ENCODE measurements around the gene VAMP8.
"Not testable (repeated sequence)": the region's sequence is repeated elsewhere in the genome, so short reads cannot be mapped to it uniquely, and the experiment has no call there.

The VAMP8 gene

DNA sequence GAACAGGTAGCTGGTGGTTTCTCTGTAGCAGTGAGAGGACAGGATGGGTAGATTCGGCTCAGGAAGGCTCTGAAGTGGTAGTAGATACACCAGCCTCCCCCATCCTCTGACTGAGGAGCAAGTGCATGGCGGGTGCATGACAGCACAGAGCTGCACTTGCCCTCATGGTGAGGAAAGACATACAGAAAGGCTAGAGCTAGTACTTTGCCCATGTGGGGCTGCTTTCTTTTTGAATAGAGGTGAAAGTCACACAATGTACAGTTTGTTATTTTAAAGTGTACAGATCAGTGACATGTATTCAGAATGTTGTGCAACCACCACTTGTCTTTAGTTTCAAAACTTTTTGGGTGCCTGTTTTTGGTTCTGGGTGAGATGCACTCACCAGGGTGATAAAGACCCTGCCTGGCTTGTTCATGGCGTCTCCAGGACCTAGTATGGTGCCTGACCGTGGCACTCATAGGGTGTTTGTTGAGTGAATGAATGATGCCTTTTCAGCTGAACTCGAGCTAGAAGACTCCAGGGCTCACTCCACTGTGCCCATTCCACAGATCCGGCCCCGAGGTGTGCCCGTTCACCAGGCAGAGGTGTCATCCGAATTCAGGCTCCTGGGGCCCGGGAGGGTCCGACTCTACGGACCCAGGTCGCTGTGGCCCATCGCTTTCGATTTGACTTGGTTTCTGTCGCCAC lies 6.4 kb downstream of the VAMP8 start:
- DNase-seq: no peak

DNA sequence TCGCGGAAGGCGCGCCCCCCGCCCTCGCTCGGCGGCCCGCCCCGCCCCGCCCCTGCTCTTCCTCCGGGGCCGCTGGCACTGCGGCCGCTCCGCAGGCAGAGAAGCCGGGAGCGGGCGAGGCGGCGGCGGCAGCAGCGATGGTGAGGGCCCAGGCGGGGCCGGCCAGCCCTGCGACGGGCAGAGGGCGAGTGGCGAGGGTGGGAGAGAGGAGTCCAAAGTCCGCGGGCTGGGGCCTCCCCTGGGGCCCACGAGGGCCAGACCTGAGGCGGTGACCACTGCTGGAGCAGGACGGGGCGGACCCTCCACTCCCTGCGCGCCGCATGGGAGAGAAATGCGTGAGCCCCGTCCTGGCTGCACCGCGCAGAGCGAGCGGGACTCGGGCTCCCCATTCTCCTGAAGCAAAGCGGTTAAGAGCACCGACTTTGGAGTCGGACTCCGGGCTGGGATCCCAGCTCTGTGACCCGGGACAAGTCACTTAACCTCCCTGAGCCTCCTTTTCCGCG lies 7.0 kb downstream of the VAMP8 start, which contains the start of gene VAMP5:
Gene VAMP5, plus strand, starts transcription at position 78 of the 503 bp plus-strand sequence. Its CDS starts 60 bp downstream, at position 138.
- peak; percentile 44 for DNase-seq

DNA sequence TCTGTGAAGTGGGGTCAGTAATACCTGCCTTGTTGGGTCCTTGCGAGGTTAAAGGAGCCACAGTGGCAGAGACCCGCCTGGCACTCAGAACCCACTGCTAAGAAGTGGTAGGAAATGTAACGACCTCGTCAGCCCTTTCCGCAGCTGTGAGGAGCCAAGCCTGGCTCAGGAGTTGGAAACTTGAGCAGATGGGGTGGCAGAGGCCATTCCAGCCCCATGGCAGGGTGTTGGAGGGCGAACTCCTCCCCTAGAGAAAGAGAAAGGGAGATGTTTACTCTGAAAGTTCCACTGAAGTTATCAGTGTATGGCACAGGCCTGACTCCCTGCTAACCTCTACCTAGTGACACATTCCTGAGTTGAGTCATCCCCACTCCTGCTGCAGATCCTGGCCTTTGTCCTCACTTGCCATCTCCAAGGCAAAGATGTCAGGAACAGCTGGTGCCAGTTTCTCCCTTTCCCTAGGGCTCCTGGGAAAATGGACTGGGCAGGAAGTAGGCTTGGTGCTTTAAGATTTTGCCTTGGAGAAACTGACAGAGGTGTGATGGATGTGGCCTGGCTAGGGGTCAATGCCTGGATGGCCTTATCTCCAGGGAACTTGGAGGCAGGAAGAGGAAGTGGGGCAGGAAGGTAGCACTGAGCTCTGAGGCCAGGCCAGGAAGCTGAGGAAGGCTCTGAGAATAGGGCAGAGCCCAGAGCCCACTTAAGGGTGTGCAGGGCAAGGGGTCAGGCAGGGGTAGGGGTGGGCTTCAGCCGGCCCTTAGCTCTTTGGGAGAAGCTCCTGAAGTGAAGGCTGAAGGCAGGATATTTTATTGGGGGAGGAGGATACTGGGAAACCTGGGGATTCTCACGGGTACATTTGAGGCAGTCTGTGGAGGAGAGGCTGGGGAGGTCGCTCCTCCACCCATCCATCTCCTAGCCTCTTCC lies 7.7 kb downstream of the VAMP8 start:
- DNase-seq: no peak

DNA sequence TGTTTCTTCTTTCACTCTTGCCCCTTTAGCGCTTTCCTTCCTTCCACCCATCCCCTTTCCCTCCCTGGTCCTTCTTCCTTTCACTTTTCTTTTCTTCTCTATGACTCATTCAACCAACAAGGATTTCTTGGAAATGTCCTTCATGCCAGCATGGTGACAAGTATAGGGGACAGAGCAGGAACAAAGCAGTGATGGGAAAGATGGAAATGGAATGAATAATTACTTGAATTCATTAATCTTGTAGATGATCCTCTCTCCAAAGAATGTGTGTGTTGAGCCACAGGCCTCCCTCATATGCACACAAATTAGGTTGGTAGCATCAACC lies 8.4 kb downstream of the VAMP8 start:
- no peak for DNase-seq

DNA sequence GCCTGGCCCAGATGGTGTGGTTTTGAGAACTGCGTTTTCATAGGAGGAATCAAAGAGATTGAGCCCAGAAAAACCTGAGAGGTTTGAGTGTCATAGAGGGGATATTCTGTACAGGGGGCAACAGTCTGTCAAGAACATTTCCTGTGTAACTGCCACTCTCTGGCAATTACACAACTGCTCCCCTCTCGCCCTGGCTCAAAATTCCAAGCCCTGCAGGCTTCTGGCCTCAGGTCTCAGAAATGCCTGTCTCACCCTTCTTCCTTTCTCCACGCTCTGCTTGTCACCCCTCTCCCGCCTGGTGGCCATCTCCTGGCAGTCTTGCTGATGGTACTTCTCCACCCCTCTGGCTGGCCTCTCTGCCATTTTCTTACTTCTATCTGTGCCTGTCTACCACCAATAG lies 10.8 kb downstream of the VAMP8 start:
- DNase-seq: no peak

DNA sequence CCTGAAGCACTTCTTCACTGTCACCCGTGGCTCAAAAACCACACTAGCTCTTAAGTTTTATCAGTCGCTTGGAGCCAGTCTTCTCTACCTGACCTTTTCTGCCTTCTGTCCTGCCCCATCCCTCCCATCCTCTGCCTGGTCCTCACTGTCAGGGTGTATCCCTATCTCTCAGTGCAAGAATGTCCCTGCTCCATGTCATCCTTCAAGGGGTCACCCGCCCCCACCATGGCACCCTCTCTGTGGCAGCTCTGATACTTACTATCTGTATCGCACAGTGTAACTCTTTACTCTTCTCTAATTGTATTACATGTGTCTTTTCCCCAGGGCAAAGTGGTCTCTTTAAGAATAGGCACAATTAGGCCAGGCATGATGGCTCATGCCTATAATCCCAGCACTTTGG lies 11.3 kb downstream of the VAMP8 start:
- DNase-seq: no peak

DNA sequence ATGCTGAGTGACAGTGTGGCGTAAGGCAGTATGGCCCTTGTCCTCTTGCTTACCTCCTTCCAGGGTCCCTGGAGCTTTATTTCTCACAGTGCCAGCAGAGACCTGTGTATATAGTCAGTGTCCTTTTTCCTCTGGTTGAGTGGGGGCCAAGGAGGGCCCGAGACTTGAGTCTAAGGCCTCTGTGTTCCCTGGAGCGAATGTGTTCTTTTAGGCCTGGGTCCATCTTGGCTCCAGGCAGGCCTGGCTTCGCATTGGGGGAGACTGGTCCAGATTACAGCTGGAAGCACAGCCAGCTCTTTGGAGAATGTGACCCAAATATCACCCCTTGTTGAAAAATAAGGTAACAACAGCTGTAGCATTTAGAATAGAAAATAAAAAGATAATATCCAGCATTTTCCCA lies 11.8 kb downstream of the VAMP8 start:
- DNase-seq: no peak

DNA sequence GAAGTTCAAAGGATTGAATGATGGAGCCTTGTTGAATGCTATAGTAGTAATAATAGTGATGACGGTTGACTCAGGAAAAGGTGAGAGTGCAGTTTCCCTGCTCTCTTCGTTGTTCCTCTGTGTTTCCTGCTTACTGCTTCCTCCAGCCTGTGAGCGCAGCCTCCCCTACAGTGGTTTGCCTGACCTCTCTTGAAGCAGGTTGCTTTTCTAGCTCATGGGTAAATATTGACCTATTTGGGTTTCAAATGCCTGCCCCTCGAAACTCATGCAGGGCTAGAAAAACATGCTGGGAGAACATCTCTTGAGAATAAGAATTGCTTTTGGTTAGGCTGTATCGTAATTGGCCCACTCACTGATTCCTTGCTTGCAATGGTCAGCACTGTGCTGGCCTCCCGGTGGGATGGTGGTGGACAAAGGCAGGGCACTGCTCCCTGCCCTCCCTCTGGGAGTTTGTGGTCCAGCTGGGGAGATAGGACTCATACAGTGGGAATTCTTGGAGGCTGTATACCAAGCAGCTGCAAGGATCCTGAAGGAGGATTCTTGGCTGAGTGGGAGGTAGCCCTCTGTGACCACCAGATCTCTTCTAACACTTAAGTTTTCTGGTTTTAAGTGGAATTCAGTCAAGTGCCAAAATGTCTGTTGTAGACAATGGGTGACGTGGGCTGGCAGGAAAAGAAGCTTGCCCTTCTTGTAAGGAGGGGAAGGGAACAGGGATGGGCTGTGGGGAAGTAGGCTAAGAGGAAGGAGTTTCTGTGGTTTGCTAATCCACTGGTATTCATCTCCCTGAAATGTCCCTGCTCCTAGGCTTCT lies 12.8 kb downstream of the VAMP8 start:
- no peak for DNase-seq

DNA sequence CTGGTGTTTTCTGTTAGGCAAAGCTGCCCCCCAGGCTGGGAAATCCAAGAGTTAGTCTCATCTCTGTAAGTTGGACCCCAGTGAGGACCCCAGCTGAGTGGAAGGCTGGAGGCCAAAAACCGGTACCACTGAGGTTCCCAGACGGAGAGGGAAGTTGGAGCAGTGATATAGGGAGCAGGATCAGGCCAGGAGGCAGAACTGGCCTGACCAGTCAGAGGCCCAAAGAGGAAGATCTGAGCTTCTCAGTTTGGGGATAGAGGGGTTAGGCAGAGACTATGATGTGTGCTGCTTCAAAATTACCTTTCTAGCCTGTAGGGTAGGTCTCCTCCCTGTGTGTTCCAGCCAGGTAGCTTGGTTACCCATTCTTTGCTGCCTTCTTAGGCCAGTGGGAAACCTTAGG lies 13.6 kb downstream of the VAMP8 start:
- no peak for DNase-seq

DNA sequence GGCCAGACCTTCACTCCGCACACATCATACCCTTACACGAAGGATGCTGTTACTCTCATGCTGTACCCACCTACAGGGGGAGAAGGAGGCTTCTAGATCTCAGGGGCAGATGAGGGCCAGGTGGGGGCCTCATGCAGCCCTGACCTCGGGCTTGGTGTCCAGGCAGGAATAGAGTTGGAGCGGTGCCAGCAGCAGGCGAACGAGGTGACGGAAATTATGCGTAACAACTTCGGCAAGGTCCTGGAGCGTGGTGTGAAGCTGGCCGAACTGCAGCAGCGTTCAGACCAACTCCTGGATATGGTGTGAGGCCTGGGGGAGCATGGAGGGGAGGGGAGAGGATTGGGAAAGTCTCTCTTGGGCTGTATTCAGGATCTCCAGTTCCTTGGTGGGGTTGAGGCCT lies 14.2 kb downstream of the VAMP8 start:
- no peak for DNase-seq

DNA sequence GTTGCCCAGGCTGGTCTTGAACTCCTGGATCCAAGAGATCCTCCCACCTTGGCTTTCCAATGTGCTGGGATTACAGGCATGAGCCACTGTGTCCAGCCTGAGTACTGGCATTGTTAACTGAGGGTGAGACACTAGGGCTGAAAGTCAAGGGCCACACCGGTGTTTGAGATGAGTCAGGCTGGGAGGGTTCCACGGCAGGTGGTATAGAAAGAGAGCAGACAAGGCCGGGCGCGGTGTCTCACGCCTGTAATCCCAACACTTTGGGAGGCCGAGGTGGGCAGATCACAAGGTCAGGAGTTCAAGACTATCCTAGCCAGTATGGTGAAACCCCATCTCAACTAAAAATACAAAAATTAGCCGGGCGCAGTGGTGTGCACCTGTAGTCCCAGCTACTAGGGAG lies 14.9 kb downstream of the VAMP8 start:
- not testable (repeated sequence) for DNase-seq

DNA sequence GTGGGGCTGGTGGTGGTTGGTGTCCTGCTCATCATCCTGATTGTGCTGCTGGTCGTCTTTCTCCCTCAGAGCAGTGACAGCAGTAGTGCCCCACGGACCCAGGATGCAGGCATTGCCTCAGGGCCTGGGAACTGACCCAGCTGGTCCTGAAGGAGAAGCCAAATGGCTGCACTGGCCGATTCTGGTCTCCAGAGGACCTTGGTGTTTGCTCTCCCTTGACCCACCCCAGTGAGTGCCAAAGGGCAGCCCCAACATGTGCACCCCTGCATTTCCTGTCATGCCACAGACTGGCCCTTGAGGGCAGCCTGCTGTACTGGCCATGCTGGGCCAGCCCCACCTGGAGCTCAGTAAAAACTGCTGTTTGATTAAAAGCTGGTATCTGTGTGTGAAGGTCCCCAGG lies 15.6 kb downstream of the VAMP8 start:
- DNase-seq: no peak

DNA sequence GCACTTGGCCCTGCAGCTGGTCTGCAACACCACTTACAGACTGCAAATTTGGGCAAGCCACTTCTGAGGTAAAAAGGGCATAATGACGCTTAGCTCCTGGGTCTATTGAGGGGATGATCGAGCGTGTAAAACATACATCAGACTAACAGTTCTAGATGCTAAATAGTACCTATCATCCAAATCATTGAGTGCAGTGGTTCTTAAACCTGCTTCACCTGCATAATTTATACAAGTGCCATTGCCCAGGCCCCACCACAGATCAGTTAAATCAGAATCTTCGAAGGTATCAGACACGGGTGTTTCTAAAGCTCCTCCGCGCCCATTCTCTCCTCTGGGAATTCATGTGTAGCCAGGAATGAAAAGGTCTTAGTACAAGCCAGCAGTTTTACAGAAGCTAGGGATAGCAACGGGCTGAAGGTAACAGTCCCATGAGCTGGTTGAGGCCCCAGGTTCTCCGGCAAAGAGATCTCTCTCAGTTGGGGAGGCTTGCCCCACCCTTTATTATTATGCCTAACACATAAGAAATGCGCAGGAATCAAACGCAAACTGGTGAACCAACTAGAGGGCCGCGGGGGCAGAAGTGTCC lies 17.4 kb downstream of the VAMP8 start:
- DNase-seq: no peak

DNA sequence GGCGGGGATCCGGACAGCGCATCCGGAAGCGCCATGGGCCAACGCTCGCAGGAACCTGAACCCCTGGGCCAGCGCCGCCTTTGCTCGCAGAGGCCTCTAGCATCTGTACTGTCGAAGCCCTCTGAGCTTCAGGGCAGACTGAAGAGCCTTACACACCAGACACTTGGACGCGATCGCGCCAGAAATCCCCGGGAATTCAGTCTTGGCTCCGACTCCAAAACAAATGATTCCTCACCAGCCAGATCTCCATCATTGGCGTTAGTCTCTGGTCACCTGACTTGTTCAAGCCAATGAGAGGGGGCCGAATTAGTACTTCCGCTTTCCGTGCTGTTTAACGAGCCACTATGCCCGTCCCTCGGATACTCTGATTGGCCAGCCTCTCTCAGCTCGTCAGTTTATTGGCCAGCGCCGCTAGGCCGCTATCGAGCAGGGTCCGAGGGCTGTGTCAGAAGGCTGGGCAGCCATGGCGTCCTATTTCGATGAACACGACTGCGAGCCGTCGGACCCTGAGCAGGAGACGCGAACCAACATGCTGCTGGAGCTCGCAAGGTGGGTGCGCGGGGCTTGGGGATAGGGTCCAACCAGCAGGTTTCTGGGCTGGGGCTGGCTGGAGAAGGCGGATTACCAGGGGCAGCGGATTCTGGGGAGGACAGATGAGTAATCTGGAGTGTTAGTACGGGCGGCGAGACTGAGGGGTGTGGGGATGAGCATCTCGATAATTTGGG lies 18.1 kb downstream of the VAMP8 start, which contains the start of gene RNF181:
Gene RNF181, plus strand, starts transcription at position 445 of the 725 bp plus-strand sequence. Its CDS starts 19 bp downstream, at position 464.
- DNase-seq: peak; percentile 84

DNA sequence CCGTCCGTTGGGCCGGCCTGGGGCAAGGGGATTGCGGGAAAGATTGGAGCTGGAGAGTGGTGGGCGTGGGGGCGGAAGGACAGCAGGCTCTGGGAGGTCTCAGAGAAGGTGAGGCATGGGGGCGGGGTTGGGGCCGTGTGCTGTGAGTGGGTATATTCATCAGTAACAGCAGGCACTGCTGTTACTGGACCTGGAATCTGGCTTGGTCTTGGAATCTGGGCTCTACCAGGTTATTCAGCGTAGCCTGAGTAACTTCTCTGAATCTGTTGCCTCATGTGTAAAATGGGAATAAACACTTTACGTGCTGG lies 18.6 kb downstream of the VAMP8 start:
- no peak for DNase-seq

DNA sequence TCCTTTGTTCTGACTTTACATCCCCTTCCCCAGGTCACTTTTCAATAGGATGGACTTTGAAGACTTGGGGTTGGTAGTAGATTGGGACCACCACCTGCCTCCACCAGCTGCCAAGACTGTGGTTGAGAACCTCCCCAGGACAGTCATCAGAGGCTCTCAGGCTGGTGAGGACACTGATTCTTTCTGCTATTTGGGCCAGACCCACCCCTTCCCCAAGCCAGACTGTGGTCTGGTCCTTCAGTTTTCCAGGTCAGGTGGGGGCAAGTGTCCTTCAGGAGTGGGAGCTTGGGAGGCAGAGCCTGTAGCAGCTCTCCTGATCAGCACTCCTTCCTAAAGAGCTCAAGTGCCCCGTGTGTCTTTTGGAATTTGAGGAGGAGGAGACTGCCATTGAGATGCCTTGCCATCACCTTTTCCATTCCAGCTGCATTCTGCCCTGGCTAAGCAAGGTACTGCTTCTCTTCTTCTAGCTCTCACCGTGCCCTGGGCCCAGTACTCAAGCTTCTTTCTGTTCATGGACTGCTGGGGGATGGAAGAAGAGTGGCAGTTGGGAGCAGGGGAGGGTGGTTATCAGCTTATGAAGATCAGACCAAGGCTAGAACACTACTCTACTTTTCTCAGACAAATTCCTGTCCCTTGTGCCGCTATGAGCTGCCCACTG lies 19.2 kb downstream of the VAMP8 start:
- DNase-seq: no peak

DNA sequence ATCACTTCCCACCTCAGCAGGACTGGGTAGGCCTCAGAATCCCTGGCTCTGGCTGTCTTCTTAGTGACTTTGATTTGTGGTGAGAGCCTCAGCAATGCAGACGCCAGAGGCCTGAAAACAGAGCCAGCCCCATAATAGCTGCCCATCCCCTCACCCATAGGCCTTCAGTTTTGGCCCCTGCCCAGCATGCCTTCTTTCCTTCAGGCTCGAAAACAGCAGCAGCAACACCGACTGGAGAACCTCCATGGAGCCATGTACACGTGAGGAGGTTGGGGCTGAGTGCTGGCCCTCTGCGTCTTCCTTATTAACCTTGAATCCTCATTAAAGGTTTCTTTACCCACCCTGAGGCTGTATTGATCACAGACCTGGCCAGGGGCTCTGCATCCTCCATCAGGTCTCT lies 19.9 kb downstream of the VAMP8 start:
- DNase-seq: no peak

DNA sequence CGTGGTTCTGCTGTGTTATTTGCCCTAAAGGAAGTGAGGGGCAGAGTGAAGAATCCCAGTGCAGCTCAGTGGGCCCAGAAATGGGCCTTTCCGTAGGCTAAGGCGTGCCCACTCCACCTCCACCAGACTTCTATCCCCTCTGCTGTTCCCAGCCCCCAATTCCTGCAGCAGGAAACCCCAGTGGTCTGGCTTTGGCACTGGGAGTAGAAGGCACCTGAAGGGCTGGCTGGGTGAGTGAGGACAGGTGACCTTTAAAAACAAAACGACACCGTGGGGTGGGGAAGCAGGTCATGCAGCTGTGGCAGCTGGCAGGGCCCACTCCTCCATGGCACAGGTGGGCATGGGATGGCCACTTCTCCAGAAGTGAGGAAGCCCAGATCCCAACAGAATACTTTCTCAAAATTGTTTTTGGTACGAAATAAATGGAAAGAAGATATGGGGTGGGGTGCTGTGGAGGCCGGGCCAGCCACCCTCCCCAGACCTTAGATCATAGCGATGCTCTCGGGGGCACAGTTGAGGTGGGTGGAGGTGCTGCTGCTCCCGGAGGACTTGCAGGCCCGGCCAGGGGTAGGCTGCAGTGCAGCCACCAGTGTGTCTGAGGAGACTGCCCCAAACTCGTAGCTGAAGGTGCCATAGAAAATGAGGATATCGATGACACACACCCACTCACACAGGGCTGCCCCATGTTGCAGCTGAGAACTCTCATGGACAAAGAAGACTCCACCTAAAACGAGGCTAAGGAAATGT lies 21.4 kb downstream of the VAMP8 start:
- DNase-seq: no peak

DNA sequence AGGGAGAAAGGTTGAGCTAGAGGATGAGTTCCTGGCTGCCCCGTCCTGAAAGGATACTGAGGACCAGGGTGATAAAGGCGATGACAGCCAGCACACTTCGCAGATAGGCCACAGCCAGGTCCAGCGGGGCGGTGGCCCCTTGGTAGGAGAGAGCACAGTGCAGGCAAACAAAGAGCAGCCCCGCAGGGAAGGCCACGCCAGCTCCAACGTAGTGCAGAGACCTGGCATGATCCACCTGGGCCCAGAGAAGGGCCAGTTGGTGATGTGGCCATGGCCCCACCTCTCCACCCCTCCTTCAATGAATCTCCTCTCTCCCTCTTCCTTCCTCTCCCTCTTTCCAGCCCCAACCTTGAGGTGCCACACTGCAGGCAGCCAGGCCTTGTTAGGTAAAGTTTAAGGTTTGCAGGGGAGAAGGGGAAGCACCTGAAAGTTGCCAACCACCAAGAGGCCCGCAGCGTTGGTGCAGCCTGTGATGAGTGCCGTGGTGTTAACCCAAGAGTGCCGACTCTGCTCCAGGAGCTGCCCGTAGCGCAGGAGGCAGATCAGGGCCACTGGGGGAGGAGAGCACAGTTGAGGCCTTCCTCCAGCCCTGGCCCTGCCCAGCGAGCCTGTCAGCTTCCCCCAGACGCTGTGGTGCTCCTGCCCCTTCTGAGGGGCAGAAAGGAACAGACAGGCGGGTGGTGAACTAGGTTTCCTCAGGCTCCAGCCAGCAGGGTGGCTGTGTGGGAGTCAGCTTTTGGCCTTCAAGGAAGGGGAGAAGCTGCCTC lies 22.3 kb downstream of the VAMP8 start:
- no peak for DNase-seq

DNA sequence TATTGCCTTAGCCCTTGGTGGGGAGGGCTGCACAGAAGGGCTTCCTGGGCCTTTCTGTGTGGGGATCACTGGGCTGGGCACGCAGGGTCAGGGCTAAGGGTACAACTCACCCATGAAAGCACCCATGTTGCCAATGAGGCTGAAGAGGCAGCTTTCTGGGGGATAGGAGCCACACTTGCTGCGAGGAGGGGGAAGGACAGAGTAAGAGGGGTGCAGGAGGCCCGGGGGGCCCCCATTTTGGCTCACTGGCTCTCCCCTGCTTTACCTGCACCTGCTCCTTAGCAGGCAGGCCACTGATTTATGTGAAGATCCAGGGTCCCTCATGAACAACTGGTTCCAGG lies 22.8 kb downstream of the VAMP8 start:
- DNase-seq: no peak
